H1 (cell line): ENCODE measurements around the gene SRPX. TPM values are rescaled to one million over a fixed set of nuclear protein-coding genes. Genes with fewer than 3 reads are reported as not detected.
A peak's percentile ranks its signal among the peaks of the same experiment; 100 is the strongest.

Source experiments
- CTCF ChIA-PET: fragments of 300-600 bp; sonication (Branson Sonifier 250); formaldehyde crosslinking; loops from one replicate; lab custom pipeline; 2021; ENCODE audit not compliant: partially characterized antibody; lab: Charles Lee
- POLR2A ChIA-PET: fragments of 300-600 bp; sonication (Branson Sonifier 250); formaldehyde crosslinking; loops from one replicate; lab custom pipeline; 2021; ENCODE audit warnings: inconsistent platforms; ENCODE audit not compliant: partially characterized antibody; lab: Charles Lee
- DNase-seq, 2 experiments: peaks; one replicate each; pipeline versions ENCODE4 v3.0.0 to v3.0.0-alpha.2; 2010 to 2022; ENCODE audit warnings: low spot score in 2 of 2, low read depth in 1 of 2, mixed read lengths in 1 of 2
- FAIRE-seq: peaks from 2 replicates; lab custom pipeline; 2011; peaks lifted over from hg19 to GRCh38; lab: Jason Lieb, UNC
- H2AFZ ChIP-seq: 2 replicates; pipeline ENCODE4 v1.8.1; 2012; ENCODE audit warnings: low read length, inconsistent platforms
- H2AK5ac ChIP-seq: 2 replicates; pipeline ENCODE4 v1.6.1; 2013; ENCODE audit warnings: low read depth, low read length
- H2BK120ac ChIP-seq: replicated peaks from 2 replicates; pipeline ENCODE3; 2013; ENCODE audit warnings: low read depth, low read length, inconsistent platforms
- H2BK12ac ChIP-seq: 2 replicates; pipeline ENCODE4 v1.6.1; 2013; ENCODE audit warnings: low read depth, low read length
- H2BK15ac ChIP-seq: 2 replicates; pipeline ENCODE4 v1.6.1; 2013; ENCODE audit warnings: low read length
- H2BK20ac ChIP-seq: 2 replicates; pipeline ENCODE4 v1.6.1; 2013; ENCODE audit warnings: low read length
- H2BK5ac ChIP-seq: 2 replicates; pipeline ENCODE4 v1.6.1; 2013; ENCODE audit warnings: low read depth, low read length
- H3K14ac ChIP-seq: 2 replicates; pipeline ENCODE4 v1.6.1; 2013; ENCODE audit warnings: inconsistent platforms; ENCODE audit not compliant: insufficient read length
- H3K18ac ChIP-seq: 2 replicates; pipeline ENCODE4 v1.6.1; 2013; ENCODE audit warnings: low read length; ENCODE audit errors: extremely low read depth
- H3K23ac ChIP-seq: 2 replicates; pipeline ENCODE4 v1.6.1; 2013; ENCODE audit warnings: inconsistent platforms; ENCODE audit not compliant: insufficient read length
- H3K23me2 ChIP-seq: 2 replicates; pipeline ENCODE4 v1.6.1; 2013; ENCODE audit warnings: low read depth, low read length
- H3K27ac ChIP-seq: 2 replicates; pipeline ENCODE4 v1.6.1; 2011; ENCODE audit warnings: low read depth, low read length, inconsistent platforms
- H3K27me3 ChIP-seq, 4 experiments: replicated peaks in 1 of 4; 1 replicate in 1 of 4; 2 replicates in 3 of 4; pipeline versions ENCODE4 v1.6.1 to v1.8.1; 2011 to 2013; ENCODE audit warnings: low read length in 3 of 4, mild to moderate bottlenecking in 3 of 4, inconsistent platforms in 2 of 4, mixed read lengths in 2 of 4, moderate library complexity in 1 of 4; ENCODE audit not compliant: control insufficient read depth in 3 of 4, insufficient read depth in 3 of 4; ENCODE audit errors: extremely low read depth in 1 of 4
- H3K36me3 ChIP-seq, 4 experiments: 2 replicates each; pipeline versions ENCODE4 v1.6.1 to v1.8.1; 2011 to 2013; ENCODE audit warnings: mild to moderate bottlenecking in 4 of 4, low read length in 3 of 4, moderate library complexity in 2 of 4, control low read depth in 1 of 4, inconsistent platforms in 1 of 4; ENCODE audit not compliant: insufficient read depth in 4 of 4, control insufficient read depth in 2 of 4
- H3K4ac ChIP-seq: replicated peaks from 2 replicates; pipeline ENCODE3; 2013; ENCODE audit warnings: low read length, low read depth, mixed read lengths, inconsistent platforms; ENCODE audit not compliant: insufficient read length
- H3K4me1 ChIP-seq, 4 experiments: replicated peaks in 1 of 4; 1 replicate in 1 of 4; 2 replicates in 3 of 4; pipeline versions ENCODE4 v1.6.1 to v1.8.1; 2011 to 2013; ENCODE audit warnings: low read length in 3 of 4, inconsistent platforms in 2 of 4, mixed read lengths in 1 of 4; ENCODE audit not compliant: insufficient read depth in 4 of 4, control insufficient read depth in 3 of 4
- H3K4me2 ChIP-seq, 2 experiments: 2 replicates each; pipeline versions ENCODE4 v1.6.1 to v1.8.1; 2011 to 2013; ENCODE audit warnings: low read depth in 2 of 2, low read length in 2 of 2, control low read depth in 1 of 2, inconsistent platforms in 1 of 2, mild to moderate bottlenecking in 1 of 2; ENCODE audit not compliant: insufficient read depth in 1 of 2
- H3K4me3 ChIP-seq, 4 experiments: fragments of 200-600, 300-600 bp in 1 of 4; sonication (generic), shearing (Covaris generic), sonication (Bioruptor Twin) in 1 of 4; 2 replicates each; pipeline versions ENCODE4 v1.5.1 to v1.8.1; 2011 to 2016; ENCODE audit warnings: low read length in 4 of 4, low read depth in 3 of 4, control low read depth in 2 of 4, inconsistent platforms in 2 of 4, mild to moderate bottlenecking in 2 of 4, mixed read lengths in 1 of 4, moderate library complexity in 1 of 4; ENCODE audit not compliant: insufficient read depth in 2 of 4; ENCODE audit errors: extremely low read depth in 1 of 4
- H3K56ac ChIP-seq: replicated peaks from 2 replicates; pipeline ENCODE3; 2013; ENCODE audit warnings: low read depth, mild to moderate bottlenecking, mixed read lengths, low read length, inconsistent platforms; ENCODE audit not compliant: insufficient read length
- H3K79me1 ChIP-seq: 2 replicates; pipeline ENCODE4 v1.6.1; 2013; ENCODE audit warnings: low read depth, low read length, control low read depth
- H3K79me2 ChIP-seq, 2 experiments: 2 replicates each; pipeline versions ENCODE4 v1.6.1 to v1.8.1; 2012 to 2013; ENCODE audit warnings: low read length in 2 of 2, mild to moderate bottlenecking in 2 of 2, inconsistent platforms in 1 of 2; ENCODE audit not compliant: insufficient read depth in 2 of 2, control insufficient read depth in 1 of 2
- H3K9ac ChIP-seq, 4 experiments: replicated peaks in 1 of 4; 1 replicate in 1 of 4; 2 replicates in 3 of 4; pipeline versions ENCODE4 v1.6.1 to v1.8.1; 2011 to 2013; ENCODE audit warnings: low read depth in 3 of 4, low read length in 3 of 4, control low read depth in 2 of 4, mild to moderate bottlenecking in 2 of 4, moderate library complexity in 2 of 4, inconsistent platforms in 1 of 4; ENCODE audit errors: extremely low read depth in 1 of 4
- H3K9me3 ChIP-seq, 2 experiments: 2 replicates each; pipeline versions ENCODE4 v1.6.1 to v1.8.1; 2012 to 2013; ENCODE audit warnings: mild to moderate bottlenecking in 2 of 2, moderate library complexity in 2 of 2, control low read depth in 1 of 2, inconsistent platforms in 1 of 2, low read depth in 1 of 2, low read length in 1 of 2, mixed read lengths in 1 of 2; ENCODE audit not compliant: insufficient read depth in 2 of 2
- H4K20me1 ChIP-seq, 2 experiments: replicated peaks in 1 of 2; 2 replicates each; pipeline versions ENCODE3 to v1.8.1; 2011 to 2013; ENCODE audit warnings: inconsistent platforms in 2 of 2, low read length in 2 of 2, mild to moderate bottlenecking in 1 of 2; ENCODE audit not compliant: insufficient read depth in 2 of 2, control insufficient read depth in 1 of 2
- H4K5ac ChIP-seq: 2 replicates; pipeline ENCODE4 v1.6.1; 2013; ENCODE audit warnings: low read length, low read depth, mixed read lengths, inconsistent platforms; ENCODE audit not compliant: insufficient read length
- H4K8ac ChIP-seq: 2 replicates; pipeline ENCODE4 v1.8.0; 2013; ENCODE audit warnings: mild to moderate bottlenecking, moderate library complexity, low read length, inconsistent platforms; ENCODE audit not compliant: insufficient read depth; ENCODE audit errors: extremely low read depth
- H4K91ac ChIP-seq: replicated peaks from 2 replicates; pipeline ENCODE3; 2013; ENCODE audit warnings: low read length, mixed read lengths, inconsistent platforms; ENCODE audit not compliant: insufficient read length
- CREB1 ChIP-seq: IDR thresholded peaks from 2 replicates; pipeline ENCODE4 v1.6.1; 2012; ENCODE audit warnings: inconsistent platforms
- KDM1A ChIP-seq: fragments of 200-600, 300-600 bp; sonication (generic); IDR thresholded peaks from 2 replicates; pipeline ENCODE4 v1.7.1; 2016; ENCODE audit warnings: mild to moderate bottlenecking, low read length, borderline replicate concordance
- KDM5A ChIP-seq: fragments of 200-600 bp; IDR thresholded peaks from 2 replicates; pipeline ENCODE4 v1.7.1; 2012; ENCODE audit warnings: mild to moderate bottlenecking, low read length, inconsistent platforms, mixed read lengths
- RNF2 ChIP-seq: fragments of 200-900, 300-1000 bp; sonication (generic); IDR thresholded peaks from 2 replicates; pipeline ENCODE4 v1.7.1; 2016; ENCODE audit warnings: borderline replicate concordance, low read depth, mild to moderate bottlenecking, antibody characterized with exemption, low read length; ENCODE audit not compliant: poor library complexity, severe bottlenecking; ENCODE audit errors: missing control alignments
- SIRT6 ChIP-seq: IDR thresholded peaks from one replicate; pipeline ENCODE4 v1.7.1; 2012; ENCODE audit warnings: low read length, inconsistent platforms
- SP4 ChIP-seq: IDR thresholded peaks from 2 replicates; pipeline ENCODE4 v1.6.1; 2012; ENCODE audit warnings: low read length, inconsistent platforms
- SUZ12 ChIP-seq: fragments of 200-600 bp; sonication (generic); IDR thresholded peaks from 2 replicates; pipeline ENCODE4 v1.6.1; 2012; ENCODE audit warnings: mild to moderate bottlenecking, inconsistent platforms, low read length, moderate library complexity, mixed read lengths
- TEAD4 ChIP-seq: IDR thresholded peaks from 2 replicates; pipeline ENCODE4 v1.6.1; 2012; ENCODE audit warnings: low read depth, low read length, inconsistent platforms, mixed read lengths
- ZNF274 ChIP-seq: IDR thresholded peaks from 2 replicates; pipeline ENCODE4 v1.7.0; 2012; ENCODE audit warnings: low read length, borderline replicate concordance; ENCODE audit errors: extremely low read depth
- WGBS, 2 experiments: shearing (Covaris generic) in 1 of 2; methylation state at CpG; one replicate each; pipeline versions ENCODE4 v1.1.6 to v1.1.7; 2013 to 2015; ENCODE audit warnings: low lambda C conversion rate in 2 of 2, mixed read lengths in 2 of 2, inconsistent platforms in 1 of 2, low coverage in 1 of 2, missing lambda C conversion rate in 1 of 2; ENCODE audit not compliant: insufficient replicate concordance in 2 of 2, insufficient coverage in 1 of 2, insufficient read length in 1 of 2; ENCODE audit errors: extremely low coverage in 1 of 2, missing lambda C conversion rate in 1 of 2; 5-methylcytosine and 5-hydroxymethylcytosine counted together
- long read RNA-seq, 2 experiments: library from RNA in 1 of 2; library from capped mRNA in 1 of 2; stranded (forward); transcript quantifications; one replicate each; pipeline ENCODE4 v2.0.0, GENCODE V29; 2021; ENCODE audit warnings: inconsistent platforms in 1 of 2
- polyA minus RNA-seq, 3 experiments: library from RNA; depleted of rRNA, polyadenylated mRNA; stranded (reverse); fragments of >200 nt; gene quantifications; 1 replicate in 2 of 3; 2 replicates in 1 of 3; pipeline ENCODE4 v1.2.3, GENCODE V29; 2011
- polyA plus RNA-seq, 7 experiments: library from polyadenylated mRNA; depleted of rRNA in 3 of 7; stranded (reverse) in 5 of 7; unstranded in 2 of 7; fragments of >200 nt in 5 of 7; fragments of 200-250 nt in 2 of 7; gene quantifications; 1 replicate in 5 of 7; 2 replicates in 1 of 7; 4 replicates in 1 of 7; pipeline versions ENCODE4 v1.2.1 to v1.2.3, GENCODE V29; 2011 to 2013; ENCODE audit warnings: missing spikeins in 2 of 7, mixed read lengths in 2 of 7
- total RNA-seq: library from RNA; stranded (reverse); fragmentation: NEBNext Ultra II Directional; extraction: Animal tissue kit (Norgen Biotek cat#: 25700); gene quantifications from 2 replicates; pipeline ENCODE4 v1.2.1, GENCODE V29; 2021

The SRPX gene
- total RNA-seq (10.4 TPM in 2 replicates), polyA plus RNA-seq (2011; rRNA removed) (7.2 and 7.6 TPM in 2 replicates), polyA minus RNA-seq (2011; rRNA and poly(A)+ RNA removed) (6.6 and 7.7 TPM in 2 replicates)
- 9.2 TPM for polyA plus RNA-seq (2011; cell fraction: cytosol; rRNA removed)
- polyA plus RNA-seq (2011; cell fraction: nucleus; rRNA removed): 8.8 TPM
- polyA plus RNA-seq (2012, experiment 1 of 2): 5.5 to 9.0 TPM (median 7.6 TPM) in 4 replicates
- 4.6 TPM for polyA plus RNA-seq (2012, experiment 2 of 2)
- polyA plus RNA-seq (2013, experiment 1 of 2): 17.7 TPM
- polyA plus RNA-seq (2013, experiment 2 of 2): 18.2 TPM
- 4.9 TPM for polyA minus RNA-seq (2011; cell fraction: cytosol; rRNA and poly(A)+ RNA removed)
- polyA minus RNA-seq (2011; cell fraction: nucleus; rRNA and poly(A)+ RNA removed): 2.3 TPM
- long read RNA-seq, experiment 1, partial matches to known transcripts: 5 of 9 reads
- long read RNA-seq, experiment 1, other reads (novel, unspliced or antisense): 0 of 9 reads
- long read RNA-seq, experiment 2, partial matches to known transcripts: 1 of 2 reads
- long read RNA-seq, experiment 2, other reads (novel, unspliced or antisense): 1 of 2 reads

GRCh38 chrX:38220415-38221390 is at the start of gene SRPX:
Gene SRPX, minus strand, starts transcription at chrX:38220871. Its CDS starts 79 bp downstream, at chrX:38220792.
- Histone ChIP-seq H3K36me3 (no peaks in the 10 kb centered on the region), H3K56ac (no peak within 1 kb of the TSS), H3K23ac (no peak within 1 kb of the TSS), H2BK120ac (no peak within 1 kb of the TSS), H3K27ac (no peak within 1 kb of the TSS), H3K4me3 (peak within 1 kb of the TSS; percentile 45 to 65 (median 54)), H4K8ac (no peak within 1 kb of the TSS), H3K79me1 (no peaks in the 10 kb centered on the region), H2BK20ac (no peak within 1 kb of the TSS), H2BK5ac (no peak within 1 kb of the TSS), H2AFZ (peak within 1 kb of the TSS; percentile 32; the same call in 1 of the 2 replicates), H3K23me2 (peaks cover 10% of the 10 kb centered on the region; the same call in 1 of the 2 replicates), H3K18ac (no peak within 1 kb of the TSS), H3K14ac (no peak within 1 kb of the TSS), H2AK5ac (no peak within 1 kb of the TSS), H3K4me1 (no peaks in the 10 kb centered on the region), H3K9ac (peak within 1 kb of the TSS in 2 of 4 experiments; percentile 18 to 28; a peak in 3 of 7 replicates), H3K4ac (no peak within 1 kb of the TSS), H3K4me2 (peak within 1 kb of the TSS; percentile 79 to 89), H3K9me3 (no peaks in the 10 kb centered on the region), H3K79me2 (no peaks in the 10 kb centered on the region), H2BK15ac (no peak within 1 kb of the TSS), H4K20me1 (no peaks in the 10 kb centered on the region), H4K91ac (no peak within 1 kb of the TSS), H2BK12ac (no peak within 1 kb of the TSS), H4K5ac (no peak within 1 kb of the TSS), H3K27me3 (peaks cover 6 to 16% (median 14%) of the 10 kb centered on the region in 4 experiments)
- CTCF ChIA-PET: interaction anchor here (0.9 to 2.6 kb wide), 6 partner anchors 15 to 437 kb away, joined by 3 to 6 read pairs (median 4); partner anchors contain the start of gene RPGR
- DNase-seq: peak in 1 of 2 experiments; percentile 54
- POLR2A ChIA-PET: interaction anchor here (1.6 kb wide), 1 partner anchor 12 kb away, joined by 3 read pairs; no protein-coding TSS in a partner anchor
- FAIRE-seq: no peak
- 11% methylated on average over 38 of the region's 76 CpGs; no CpG with 5 or more reads in 1 of the 2 experiments for WGBS, 2 experiments
- TF ChIP-seq TEAD4 (no peak), SP4 (no peak), RNF2 (peak; percentile 17), KDM5A (no peak), ZNF274 (no peak), SUZ12 (no peak), SIRT6 (no peak), KDM1A (no peak), CREB1 (no peak)
